GM10266 (cell line): ENCODE data around the gene CNN1.

Experiments used
- DNase-seq: peaks from one replicate; pipeline ENCODE4 v3.0.0; 2012; ENCODE audit errors: extremely low spot score
- CTCF ChIP-seq: IDR thresholded peaks from 2 replicates; pipeline ENCODE4 v1.5.1; 2012; ENCODE audit warnings: mild to moderate bottlenecking, low read depth; ENCODE audit not compliant: control insufficient read depth, insufficient read depth; ENCODE audit errors: missing control alignments

The CNN1 gene

DNA sequence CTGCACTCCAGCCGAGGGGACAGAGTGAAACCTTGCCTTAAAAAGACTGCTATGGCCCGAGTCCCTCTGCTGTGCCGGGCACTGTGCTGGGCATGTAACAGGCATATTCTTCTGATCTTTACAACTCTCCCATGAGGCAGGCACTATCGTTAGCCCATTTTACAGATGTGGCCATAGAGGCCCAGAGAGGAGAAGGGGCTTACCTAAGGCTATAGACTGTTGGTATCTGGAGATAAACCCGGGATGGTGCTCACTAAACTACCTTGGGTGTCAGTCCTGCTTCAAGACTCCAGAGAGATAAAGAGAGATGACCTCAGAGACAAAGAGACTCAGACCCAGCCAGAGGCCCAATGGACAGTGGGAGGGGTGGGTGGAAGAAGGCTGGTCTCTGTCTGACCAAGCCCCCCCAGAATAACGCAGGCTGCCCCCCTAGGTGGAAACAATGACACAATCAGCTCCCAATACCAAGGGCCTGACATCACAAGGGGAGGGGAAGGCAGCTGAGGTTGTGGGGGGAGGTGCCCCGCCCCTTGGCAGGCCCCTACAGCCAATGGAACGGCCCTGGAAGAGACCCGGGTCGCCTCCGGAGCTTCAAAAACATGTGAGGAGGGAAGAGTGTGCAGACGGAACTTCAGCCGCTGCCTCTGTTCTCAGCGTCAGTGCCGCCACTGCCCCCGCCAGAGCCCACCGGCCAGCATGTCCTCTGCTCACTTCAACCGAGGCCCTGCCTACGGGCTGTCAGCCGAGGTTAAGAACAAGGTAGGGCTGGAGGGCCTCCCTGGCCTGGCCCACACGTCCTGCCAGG is at the start of gene CNN1:
Gene CNN1, plus strand, starts transcription at position 620 of the 805 bp plus-strand sequence. Its CDS starts 77 bp downstream, at position 697.
- DNase-seq, result peak; percentile 59
- TF ChIP-seq CTCF, result no peak

DNA sequence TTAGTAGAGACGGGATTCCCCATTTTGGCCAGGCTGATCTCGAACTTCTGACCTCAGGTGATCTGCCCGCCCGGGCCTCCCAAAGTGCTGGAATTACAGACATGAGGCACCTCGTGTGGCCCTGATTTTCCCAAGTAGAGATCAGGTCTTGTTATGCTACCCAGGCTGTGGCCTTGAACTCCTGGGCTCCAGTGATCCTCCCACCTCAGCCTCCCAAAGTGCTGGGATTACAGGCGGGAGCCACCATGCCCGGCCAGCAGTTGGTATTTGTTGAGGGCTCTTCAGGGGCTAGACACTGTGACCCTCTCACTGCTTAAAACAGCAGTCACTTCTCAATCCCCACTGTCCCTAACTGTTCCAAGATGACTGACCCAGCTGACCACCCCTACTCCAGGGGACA is 49.3 kb upstream of the CNN1 start:
- no peak for DNase-seq
- TF ChIP-seq CTCF, result no peak

- no peak for DNase-seq
- TF ChIP-seq CTCF, result no peak
These were observed 43.9 kb upstream of the CNN1 start for GRCh38 chr19:11494634-11495285.

- no peak for TF ChIP-seq CTCF
- no peak for DNase-seq
These were observed 43.2 kb upstream of the CNN1 start for GRCh38 chr19:11495481-11495880.

DNA sequence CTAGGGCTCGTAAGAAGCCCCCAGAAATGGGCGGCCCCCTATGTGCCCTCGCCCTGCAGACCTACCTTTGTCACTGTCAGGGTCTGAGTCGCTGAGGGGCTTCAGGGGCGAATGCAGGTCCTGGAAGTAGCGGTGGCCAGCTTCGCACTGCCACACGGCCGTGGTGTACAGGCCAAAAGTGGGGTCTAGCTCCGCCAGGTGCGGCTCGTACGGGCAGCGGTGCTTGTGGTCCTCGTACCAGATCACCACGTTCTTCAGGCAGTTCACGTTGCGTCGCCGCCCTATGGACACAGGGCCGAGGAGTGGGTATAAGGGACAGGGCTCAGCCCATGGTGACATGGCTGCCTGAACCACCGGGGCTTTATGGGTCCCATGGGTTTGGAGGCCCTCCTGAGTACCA is 42.8 kb upstream of the CNN1 start:
- DNase-seq, result no peak
- TF ChIP-seq CTCF, result no peak

- peak; percentile 74 for TF ChIP-seq CTCF
- DNase-seq, result peak; percentile 81
These were observed 42.1 kb upstream of the CNN1 start for GRCh38 chr19:11496391-11497163.
